Stimulated activated naive B cell treated with anti-CD40 and anti-IgM and Interleukin-4, amounts not matched to agents 10 μg/mL and 1 μg/mL and 100 μg/mL, for 72 hours (primary cell): ENCODE measurements around the gene MDM2.

Experiments used
- ATAC-seq, 2 donors: fragments of 150-1000 bp; cut with Tn5 transposase; replicated peaks; 2 replicates each; pipeline ENCODE4 v1.10.0; 2021; ENCODE audit warnings: moderate library complexity in 1 of 2
- DNase-seq: peaks from one replicate; pipeline ENCODE4 v3.0.0; 2021
- H3K27ac Mint-ChIP-seq: one replicate; pipeline ENCODE4 v1.8.0; 2022; ENCODE audit warnings: mild to moderate bottlenecking, mixed read lengths
- H3K27me3 Mint-ChIP-seq, 2 donors: one replicate each; pipeline ENCODE4 v1.8.0; 2022; ENCODE audit warnings: mixed read lengths in 2 of 2
- H3K36me3 Mint-ChIP-seq, 2 donors: one replicate each; pipeline ENCODE4 v1.8.0; 2022; ENCODE audit warnings: mixed read lengths in 2 of 2, mild to moderate bottlenecking in 1 of 2
- H3K4me1 Mint-ChIP-seq, 2 donors: one replicate each; pipeline ENCODE4 v1.8.0; 2022; ENCODE audit warnings: mixed read lengths in 2 of 2, mild to moderate bottlenecking in 1 of 2
- H3K4me3 Mint-ChIP-seq, 2 donors: one replicate each; pipeline ENCODE4 v1.8.0; 2022; ENCODE audit warnings: mild to moderate bottlenecking in 2 of 2, mixed read lengths in 2 of 2, moderate library complexity in 1 of 2
- H3K9me3 Mint-ChIP-seq, 2 donors: one replicate each; pipeline ENCODE4 v1.8.0; 2022; ENCODE audit warnings: mixed read lengths in 2 of 2, mild to moderate bottlenecking in 1 of 2

Gene MDM2

GRCh38 chr12:68870443-68870842 is 62.5 kb downstream of the MDM2 start:
- no peak for ATAC-seq

GRCh38 chr12:68871396-68871795 is 63.4 kb downstream of the MDM2 start:
- Mint-ChIP-seq H3K27ac (no peak overlapping the region), H3K27me3 (no peaks in the 10 kb centered on the region), H3K4me1 (peaks cover 4 to 9% of the 10 kb centered on the region in 2 donors), H3K36me3 (peaks cover 1 to 9% of the 10 kb centered on the region in 2 donors), H3K9me3 (peaks cover 0 to 1% of the 10 kb centered on the region in 2 donors), H3K4me3 (no peak overlapping the region)
- no peak for ATAC-seq
- DNase-seq, result no peak

More at GRCh38 chr12:68870443-68870842, 62.5 kb downstream of the MDM2 start:
- Mint-ChIP-seq H3K27me3 (no peaks in the 10 kb centered on the region), H3K36me3 (peaks cover 1 to 13% of the 10 kb centered on the region in 2 donors), H3K4me3 (no peak overlapping the region), H3K27ac (no peak overlapping the region), H3K4me1 (peaks cover 4 to 6% of the 10 kb centered on the region in 2 donors), H3K9me3 (peaks cover 0 to 1% of the 10 kb centered on the region in 2 donors)
- DNase-seq, result no peak

GRCh38 chr12:68871921-68872320 is 63.9 kb downstream of the MDM2 start:
- Mint-ChIP-seq H3K9me3 (peaks cover 0 to 1% of the 10 kb centered on the region in 2 donors), H3K4me1 (peaks cover 4 to 11% of the 10 kb centered on the region in 2 donors), H3K4me3 (no peak overlapping the region), H3K36me3 (peaks cover 1 to 9% of the 10 kb centered on the region in 2 donors), H3K27me3 (no peaks in the 10 kb centered on the region), H3K27ac (no peak overlapping the region)
- DNase-seq (peak; percentile 6), ATAC-seq (peak; percentile 75 to 84)

- Mint-ChIP-seq H3K4me3 (no peak overlapping the region), H3K27me3 (no peaks in the 10 kb centered on the region), H3K9me3 (peaks cover 0 to 1% of the 10 kb centered on the region in 2 donors), H3K4me1 (peaks cover 4 to 11% of the 10 kb centered on the region in 2 donors), H3K27ac (no peak overlapping the region), H3K36me3 (peaks cover 1 to 9% of the 10 kb centered on the region in 2 donors)
- DNase-seq (no peak), ATAC-seq (no peak)
Observed at GRCh38 chr12:68873316-68873715, 65.3 kb downstream of the MDM2 start.

GRCh38 chr12:68876461-68876860 is 68.5 kb downstream of the MDM2 start:
- Mint-ChIP-seq H3K9me3 (peaks cover 0 to 3% of the 10 kb centered on the region in 2 donors), H3K27ac (no peak overlapping the region), H3K4me1 (peaks cover 4 to 11% of the 10 kb centered on the region in 2 donors), H3K36me3 (peaks cover 4 to 7% of the 10 kb centered on the region in 2 donors), H3K4me3 (no peak overlapping the region), H3K27me3 (no peaks in the 10 kb centered on the region)
- DNase-seq, result no peak
- ATAC-seq, result no peak

DNA sequence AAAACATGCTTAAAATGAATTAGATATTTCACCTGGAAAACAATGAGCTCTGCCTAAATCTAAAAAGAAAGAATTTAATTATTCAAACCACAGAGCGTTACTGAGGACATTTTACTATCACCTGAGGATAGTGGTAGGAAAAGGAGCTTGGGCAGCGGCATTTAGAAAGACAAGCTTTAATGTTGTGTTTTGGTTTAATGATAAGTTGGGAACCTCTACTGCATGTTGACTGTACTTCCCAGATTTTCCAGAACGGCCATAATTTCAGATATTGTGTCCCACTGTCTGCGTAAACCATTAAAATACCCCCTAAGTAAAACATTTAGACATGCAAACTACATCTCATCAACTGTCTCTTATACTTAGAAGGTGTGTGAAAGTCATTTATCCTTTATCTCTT is 69.6 kb downstream of the MDM2 start:
- peaks cover 4 to 11% of the 10 kb centered on the region in 2 donors for H3K4me1 Mint-ChIP-seq
- H3K27me3 Mint-ChIP-seq, result no peaks in the 10 kb centered on the region
- H3K27ac Mint-ChIP-seq, result no peak overlapping the region
- no peak for ATAC-seq
- H3K9me3 Mint-ChIP-seq, result peaks cover 0 to 3% of the 10 kb centered on the region in 2 donors
- H3K4me3 Mint-ChIP-seq, result no peak overlapping the region
- H3K36me3 Mint-ChIP-seq, result peaks cover 4 to 10% of the 10 kb centered on the region in 2 donors
- DNase-seq, result no peak

DNA sequence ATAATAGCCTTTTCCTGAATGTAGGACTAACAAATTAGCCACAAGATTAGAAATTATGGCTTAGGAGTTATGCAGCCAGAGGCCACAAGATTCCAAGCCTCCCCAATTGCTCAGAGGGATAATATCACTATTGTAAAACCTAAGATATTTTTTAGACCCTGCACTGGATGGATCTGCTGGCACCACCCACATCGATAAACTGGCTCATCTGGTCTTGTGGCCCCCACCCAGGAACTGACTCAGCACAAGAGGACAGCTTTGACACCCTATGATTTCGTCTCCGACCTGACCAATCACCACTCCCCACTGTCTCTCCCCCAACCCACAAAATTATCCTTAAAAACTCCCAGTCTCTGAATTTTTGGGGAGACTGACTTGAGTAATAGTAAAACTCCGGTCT is 70.3 kb downstream of the MDM2 start:
- no peak overlapping the region for H3K27ac Mint-ChIP-seq
- no peaks in the 10 kb centered on the region for H3K27me3 Mint-ChIP-seq
- H3K4me3 Mint-ChIP-seq, result no peak overlapping the region
- peaks cover 0 to 3% of the 10 kb centered on the region in 2 donors for H3K9me3 Mint-ChIP-seq
- peaks cover 4 to 16% of the 10 kb centered on the region in 2 donors for H3K4me1 Mint-ChIP-seq
- ATAC-seq (no peak), DNase-seq (no peak)
- H3K36me3 Mint-ChIP-seq, result peaks cover 4 to 10% of the 10 kb centered on the region in 2 donors

GRCh38 chr12:68878846-68879245 is 70.9 kb downstream of the MDM2 start:
- ATAC-seq (no peak), DNase-seq (no peak)
- Mint-ChIP-seq H3K9me3 (peaks cover 0 to 3% of the 10 kb centered on the region in 2 donors), H3K27ac (no peak overlapping the region), H3K4me1 (peaks cover 4 to 16% of the 10 kb centered on the region in 2 donors), H3K27me3 (no peaks in the 10 kb centered on the region), H3K4me3 (no peak overlapping the region), H3K36me3 (peaks cover 4 to 10% of the 10 kb centered on the region in 2 donors)

- Mint-ChIP-seq H3K9me3 (peaks cover 0 to 1% of the 10 kb centered on the region in 2 donors), H3K4me1 (peaks cover 0 to 16% of the 10 kb centered on the region in 2 donors), H3K27ac (no peak overlapping the region), H3K36me3 (peaks cover 4 to 11% of the 10 kb centered on the region in 2 donors), H3K4me3 (no peak overlapping the region), H3K27me3 (no peaks in the 10 kb centered on the region)
- ATAC-seq (no peak), DNase-seq (no peak)
Observed at GRCh38 chr12:68880660-68881325, 72.8 kb downstream of the MDM2 start.

- peaks cover 0 to 12% of the 10 kb centered on the region in 2 donors for H3K4me1 Mint-ChIP-seq
- no peak overlapping the region for H3K4me3 Mint-ChIP-seq
- H3K27ac Mint-ChIP-seq, result no peak overlapping the region
- H3K27me3 Mint-ChIP-seq, result no peaks in the 10 kb centered on the region
- ATAC-seq (no peak), DNase-seq (no peak)
- H3K36me3 Mint-ChIP-seq, result peaks cover 4 to 11% of the 10 kb centered on the region in 2 donors
- peaks cover 0 to 1% of the 10 kb centered on the region in 2 donors for H3K9me3 Mint-ChIP-seq
Observed at GRCh38 chr12:68882251-68882964, 74.4 kb downstream of the MDM2 start.

DNA sequence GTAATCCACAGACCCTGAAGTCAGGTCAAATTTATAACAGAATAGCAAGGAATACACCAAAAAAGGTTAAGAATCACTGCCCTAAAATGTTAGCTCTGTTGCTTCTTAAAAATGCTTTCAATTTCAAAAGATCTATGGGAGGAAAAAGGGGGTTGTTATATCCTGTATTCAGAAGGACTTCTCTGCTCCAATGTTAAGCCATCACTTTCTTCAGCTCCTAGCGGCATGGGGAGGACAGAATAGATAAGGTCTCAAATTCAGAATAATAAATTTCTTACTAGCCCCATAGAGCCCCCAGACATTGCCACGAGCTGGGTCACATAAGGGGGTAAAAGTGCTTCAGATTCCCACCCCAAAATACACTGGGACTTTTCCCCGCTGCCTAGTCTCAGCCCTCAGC is 75.2 kb downstream of the MDM2 start:
- H3K27me3 Mint-ChIP-seq, result no peaks in the 10 kb centered on the region
- peaks cover 0 to 12% of the 10 kb centered on the region in 2 donors for H3K4me1 Mint-ChIP-seq
- H3K4me3 Mint-ChIP-seq, result no peak overlapping the region
- DNase-seq, result no peak
- ATAC-seq, result no peak
- H3K36me3 Mint-ChIP-seq, result peaks cover 4 to 11% of the 10 kb centered on the region in 2 donors
- H3K27ac Mint-ChIP-seq, result no peak overlapping the region
- H3K9me3 Mint-ChIP-seq, result peaks cover 0 to 1% of the 10 kb centered on the region in 2 donors

DNA sequence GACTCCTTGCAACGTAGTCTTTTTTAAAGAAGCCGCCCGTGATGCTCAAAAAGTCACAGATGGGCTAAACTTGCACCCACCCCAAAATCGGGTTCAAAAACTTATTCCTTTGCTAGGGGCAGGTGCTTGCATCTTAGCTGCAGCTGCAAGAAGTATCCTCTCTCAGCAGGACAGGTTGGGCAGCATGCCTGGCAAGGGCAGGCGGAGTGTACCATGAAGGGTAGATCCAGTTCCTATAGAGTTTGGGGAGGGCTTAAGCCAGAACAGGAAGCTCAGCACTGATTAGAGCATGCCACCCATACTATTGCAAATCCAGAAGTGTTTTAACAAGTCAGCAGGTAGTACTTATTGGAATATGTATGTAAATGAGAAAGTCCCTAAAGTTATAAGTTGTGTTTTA is 76.3 kb downstream of the MDM2 start:
- Mint-ChIP-seq H3K4me1 (peaks cover 2 to 12% of the 10 kb centered on the region in 2 donors), H3K27ac (no peak overlapping the region), H3K9me3 (no peaks in the 10 kb centered on the region), H3K36me3 (peaks cover 0 to 8% of the 10 kb centered on the region in 2 donors), H3K27me3 (no peaks in the 10 kb centered on the region), H3K4me3 (no peak overlapping the region)
- ATAC-seq (no peak), DNase-seq (no peak)

DNA sequence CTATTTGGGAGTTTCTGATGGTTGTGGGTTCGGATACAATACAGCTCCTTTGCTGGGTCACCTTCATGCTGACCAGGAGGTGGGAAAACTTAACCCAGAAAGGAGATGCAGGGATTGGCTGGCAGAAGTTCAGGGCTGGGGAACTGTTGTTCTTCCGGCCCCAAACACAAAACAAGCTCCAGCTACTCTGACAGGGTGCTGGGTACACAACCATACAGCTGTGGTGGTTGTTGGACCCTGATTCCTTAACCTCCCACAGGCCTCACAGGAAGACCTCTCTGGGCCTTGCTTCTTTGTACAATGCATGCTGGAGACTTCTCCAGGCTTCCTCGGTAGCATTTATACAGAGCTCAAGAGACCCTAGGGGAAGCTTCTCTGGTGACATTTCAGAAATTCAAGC is 77.4 kb downstream of the MDM2 start:
- DNase-seq (no peak), ATAC-seq (no peak)
- Mint-ChIP-seq H3K27me3 (no peaks in the 10 kb centered on the region), H3K36me3 (peaks cover 0 to 8% of the 10 kb centered on the region in 2 donors), H3K4me1 (peaks cover 5 to 19% of the 10 kb centered on the region in 2 donors), H3K27ac (no peak overlapping the region), H3K4me3 (no peak overlapping the region), H3K9me3 (no peaks in the 10 kb centered on the region)

DNA sequence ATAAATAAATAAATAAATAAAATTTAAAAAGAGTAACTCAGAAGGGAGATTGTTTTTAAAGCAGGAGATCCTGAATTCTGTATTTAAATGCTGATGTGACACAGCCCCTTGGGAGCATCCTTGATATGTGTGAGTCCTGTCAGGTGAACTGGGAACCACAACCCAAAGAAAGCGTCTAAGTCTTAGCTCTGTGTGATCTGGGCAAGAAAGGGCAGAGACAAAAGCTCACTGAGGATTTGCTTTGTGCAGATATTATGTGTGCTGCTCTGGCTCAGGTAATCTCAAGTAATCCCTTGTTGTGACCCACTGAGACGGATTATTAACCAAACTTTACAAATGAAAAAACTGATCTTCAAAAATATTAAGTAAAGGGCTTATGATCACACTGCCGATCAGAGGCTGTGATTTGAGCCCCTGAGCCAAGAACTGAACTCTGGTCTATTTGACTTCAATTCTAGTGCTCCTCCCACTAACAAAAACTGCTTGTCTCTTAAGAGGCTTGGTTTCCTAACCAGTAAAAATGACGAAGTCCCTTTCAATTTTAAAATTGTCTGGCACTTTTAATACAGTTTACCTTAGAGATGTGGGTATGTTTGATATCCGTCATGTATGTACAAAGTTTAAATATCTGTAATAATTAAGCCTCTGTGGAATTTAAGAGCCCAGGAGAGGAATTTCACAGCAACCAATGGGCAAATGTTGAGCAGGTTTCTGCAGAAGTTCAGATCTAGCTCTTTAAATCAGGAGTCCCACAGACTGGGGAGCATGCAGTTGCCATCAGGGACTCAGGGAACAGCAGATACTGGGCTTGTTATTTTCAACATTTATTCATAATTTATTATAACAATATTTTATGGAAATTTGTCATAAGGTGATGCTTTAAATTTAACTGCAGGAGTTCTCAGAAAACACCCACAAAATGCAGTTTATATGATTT is 78.9 kb downstream of the MDM2 start:
- Mint-ChIP-seq H3K4me1 (peaks cover 7 to 28% of the 10 kb centered on the region in 2 donors), H3K4me3 (no peak overlapping the region), H3K27me3 (no peaks in the 10 kb centered on the region), H3K9me3 (no peaks in the 10 kb centered on the region), H3K27ac (no peak overlapping the region), H3K36me3 (peaks cover 0 to 8% of the 10 kb centered on the region in 2 donors)
- no peak for DNase-seq
- no peak for ATAC-seq
